H1 (cell line): Measurements from ENCODE around the gene OSBPL2. TPM values are rescaled to one million over a fixed set of nuclear protein-coding genes. Genes with fewer than 3 reads are reported as not detected.

Source experiments
- CTCF ChIA-PET: fragments of 300-600 bp; sonication (Branson Sonifier 250); formaldehyde crosslinking; loops from one replicate; lab custom pipeline; 2021; ENCODE audit not compliant: partially characterized antibody; lab: Charles Lee
- POLR2A ChIA-PET: fragments of 300-600 bp; sonication (Branson Sonifier 250); formaldehyde crosslinking; loops from one replicate; lab custom pipeline; 2021; ENCODE audit warnings: inconsistent platforms; ENCODE audit not compliant: partially characterized antibody; lab: Charles Lee
- DNase-seq, 2 experiments: peaks; one replicate each; pipeline versions ENCODE4 v3.0.0 to v3.0.0-alpha.2; 2010 to 2022; ENCODE audit warnings: low spot score in 2 of 2, low read depth in 1 of 2, mixed read lengths in 1 of 2
- FAIRE-seq: peaks from 2 replicates; lab custom pipeline; 2011; peaks lifted over from hg19 to GRCh38; lab: Jason Lieb, UNC
- H2AFZ ChIP-seq: 2 replicates; pipeline ENCODE4 v1.8.1; 2012; ENCODE audit warnings: low read length, inconsistent platforms
- H2AK5ac ChIP-seq: 2 replicates; pipeline ENCODE4 v1.6.1; 2013; ENCODE audit warnings: low read depth, low read length
- H2BK120ac ChIP-seq: replicated peaks from 2 replicates; pipeline ENCODE3; 2013; ENCODE audit warnings: low read depth, low read length, inconsistent platforms
- H2BK12ac ChIP-seq: 2 replicates; pipeline ENCODE4 v1.6.1; 2013; ENCODE audit warnings: low read depth, low read length
- H2BK15ac ChIP-seq: 2 replicates; pipeline ENCODE4 v1.6.1; 2013; ENCODE audit warnings: low read length
- H2BK20ac ChIP-seq: 2 replicates; pipeline ENCODE4 v1.6.1; 2013; ENCODE audit warnings: low read length
- H2BK5ac ChIP-seq: 2 replicates; pipeline ENCODE4 v1.6.1; 2013; ENCODE audit warnings: low read depth, low read length
- H3K14ac ChIP-seq: 2 replicates; pipeline ENCODE4 v1.6.1; 2013; ENCODE audit warnings: inconsistent platforms; ENCODE audit not compliant: insufficient read length
- H3K18ac ChIP-seq: 2 replicates; pipeline ENCODE4 v1.6.1; 2013; ENCODE audit warnings: low read length; ENCODE audit errors: extremely low read depth
- H3K23ac ChIP-seq: 2 replicates; pipeline ENCODE4 v1.6.1; 2013; ENCODE audit warnings: inconsistent platforms; ENCODE audit not compliant: insufficient read length
- H3K23me2 ChIP-seq: 2 replicates; pipeline ENCODE4 v1.6.1; 2013; ENCODE audit warnings: low read depth, low read length
- H3K27ac ChIP-seq: 2 replicates; pipeline ENCODE4 v1.6.1; 2011; ENCODE audit warnings: low read depth, low read length, inconsistent platforms
- H3K27me3 ChIP-seq, 4 experiments: replicated peaks in 1 of 4; 1 replicate in 1 of 4; 2 replicates in 3 of 4; pipeline versions ENCODE4 v1.6.1 to v1.8.1; 2011 to 2013; ENCODE audit warnings: low read length in 3 of 4, mild to moderate bottlenecking in 3 of 4, inconsistent platforms in 2 of 4, mixed read lengths in 2 of 4, moderate library complexity in 1 of 4; ENCODE audit not compliant: control insufficient read depth in 3 of 4, insufficient read depth in 3 of 4; ENCODE audit errors: extremely low read depth in 1 of 4
- H3K36me3 ChIP-seq, 4 experiments: 2 replicates each; pipeline versions ENCODE4 v1.6.1 to v1.8.1; 2011 to 2013; ENCODE audit warnings: mild to moderate bottlenecking in 4 of 4, low read length in 3 of 4, moderate library complexity in 2 of 4, control low read depth in 1 of 4, inconsistent platforms in 1 of 4; ENCODE audit not compliant: insufficient read depth in 4 of 4, control insufficient read depth in 2 of 4
- H3K4ac ChIP-seq: replicated peaks from 2 replicates; pipeline ENCODE3; 2013; ENCODE audit warnings: low read length, low read depth, mixed read lengths, inconsistent platforms; ENCODE audit not compliant: insufficient read length
- H3K4me1 ChIP-seq, 4 experiments: replicated peaks in 1 of 4; 1 replicate in 1 of 4; 2 replicates in 3 of 4; pipeline versions ENCODE4 v1.6.1 to v1.8.1; 2011 to 2013; ENCODE audit warnings: low read length in 3 of 4, inconsistent platforms in 2 of 4, mixed read lengths in 1 of 4; ENCODE audit not compliant: insufficient read depth in 4 of 4, control insufficient read depth in 3 of 4
- H3K4me2 ChIP-seq, 2 experiments: 2 replicates each; pipeline versions ENCODE4 v1.6.1 to v1.8.1; 2011 to 2013; ENCODE audit warnings: low read depth in 2 of 2, low read length in 2 of 2, control low read depth in 1 of 2, inconsistent platforms in 1 of 2, mild to moderate bottlenecking in 1 of 2; ENCODE audit not compliant: insufficient read depth in 1 of 2
- H3K4me3 ChIP-seq, 4 experiments: fragments of 200-600, 300-600 bp in 1 of 4; sonication (generic), shearing (Covaris generic), sonication (Bioruptor Twin) in 1 of 4; 2 replicates each; pipeline versions ENCODE4 v1.5.1 to v1.8.1; 2011 to 2016; ENCODE audit warnings: low read length in 4 of 4, low read depth in 3 of 4, control low read depth in 2 of 4, inconsistent platforms in 2 of 4, mild to moderate bottlenecking in 2 of 4, mixed read lengths in 1 of 4, moderate library complexity in 1 of 4; ENCODE audit not compliant: insufficient read depth in 2 of 4; ENCODE audit errors: extremely low read depth in 1 of 4
- H3K56ac ChIP-seq: replicated peaks from 2 replicates; pipeline ENCODE3; 2013; ENCODE audit warnings: low read depth, mild to moderate bottlenecking, mixed read lengths, low read length, inconsistent platforms; ENCODE audit not compliant: insufficient read length
- H3K79me1 ChIP-seq: 2 replicates; pipeline ENCODE4 v1.6.1; 2013; ENCODE audit warnings: low read depth, low read length, control low read depth
- H3K79me2 ChIP-seq, 2 experiments: 2 replicates each; pipeline versions ENCODE4 v1.6.1 to v1.8.1; 2012 to 2013; ENCODE audit warnings: low read length in 2 of 2, mild to moderate bottlenecking in 2 of 2, inconsistent platforms in 1 of 2; ENCODE audit not compliant: insufficient read depth in 2 of 2, control insufficient read depth in 1 of 2
- H3K9ac ChIP-seq, 4 experiments: replicated peaks in 1 of 4; 1 replicate in 1 of 4; 2 replicates in 3 of 4; pipeline versions ENCODE4 v1.6.1 to v1.8.1; 2011 to 2013; ENCODE audit warnings: low read depth in 3 of 4, low read length in 3 of 4, control low read depth in 2 of 4, mild to moderate bottlenecking in 2 of 4, moderate library complexity in 2 of 4, inconsistent platforms in 1 of 4; ENCODE audit errors: extremely low read depth in 1 of 4
- H3K9me3 ChIP-seq, 2 experiments: 2 replicates each; pipeline versions ENCODE4 v1.6.1 to v1.8.1; 2012 to 2013; ENCODE audit warnings: mild to moderate bottlenecking in 2 of 2, moderate library complexity in 2 of 2, control low read depth in 1 of 2, inconsistent platforms in 1 of 2, low read depth in 1 of 2, low read length in 1 of 2, mixed read lengths in 1 of 2; ENCODE audit not compliant: insufficient read depth in 2 of 2
- H4K20me1 ChIP-seq, 2 experiments: replicated peaks in 1 of 2; 2 replicates each; pipeline versions ENCODE3 to v1.8.1; 2011 to 2013; ENCODE audit warnings: inconsistent platforms in 2 of 2, low read length in 2 of 2, mild to moderate bottlenecking in 1 of 2; ENCODE audit not compliant: insufficient read depth in 2 of 2, control insufficient read depth in 1 of 2
- H4K5ac ChIP-seq: 2 replicates; pipeline ENCODE4 v1.6.1; 2013; ENCODE audit warnings: low read length, low read depth, mixed read lengths, inconsistent platforms; ENCODE audit not compliant: insufficient read length
- H4K8ac ChIP-seq: 2 replicates; pipeline ENCODE4 v1.8.0; 2013; ENCODE audit warnings: mild to moderate bottlenecking, moderate library complexity, low read length, inconsistent platforms; ENCODE audit not compliant: insufficient read depth; ENCODE audit errors: extremely low read depth
- H4K91ac ChIP-seq: replicated peaks from 2 replicates; pipeline ENCODE3; 2013; ENCODE audit warnings: low read length, mixed read lengths, inconsistent platforms; ENCODE audit not compliant: insufficient read length
- ATF3 ChIP-seq: IDR thresholded peaks from 2 replicates; pipeline ENCODE4 v1.6.1; 2011; ENCODE audit warnings: low read depth, mild to moderate bottlenecking, low read length; ENCODE audit not compliant: insufficient read depth
- BCL11A ChIP-seq, 2 experiments: IDR thresholded peaks; one replicate each; pipeline ENCODE4 v1.6.1; 2011; ENCODE audit warnings: low read depth in 2 of 2, low read length in 2 of 2, mild to moderate bottlenecking in 2 of 2
- CEBPB ChIP-seq: IDR thresholded peaks from 2 replicates; pipeline ENCODE4 v1.6.1; 2012; ENCODE audit warnings: low read depth, low read length
- JUN ChIP-seq: IDR thresholded peaks from 2 replicates; pipeline ENCODE4 v1.6.1; 2011; ENCODE audit warnings: low read depth, mild to moderate bottlenecking, improper control_type of control experiment, low read length
- KDM1A ChIP-seq: fragments of 200-600, 300-600 bp; sonication (generic); IDR thresholded peaks from 2 replicates; pipeline ENCODE4 v1.7.1; 2016; ENCODE audit warnings: mild to moderate bottlenecking, low read length, borderline replicate concordance
- KDM5A ChIP-seq: fragments of 200-600 bp; IDR thresholded peaks from 2 replicates; pipeline ENCODE4 v1.7.1; 2012; ENCODE audit warnings: mild to moderate bottlenecking, low read length, inconsistent platforms, mixed read lengths
- SIRT6 ChIP-seq: IDR thresholded peaks from one replicate; pipeline ENCODE4 v1.7.1; 2012; ENCODE audit warnings: low read length, inconsistent platforms
- SP4 ChIP-seq: IDR thresholded peaks from 2 replicates; pipeline ENCODE4 v1.6.1; 2012; ENCODE audit warnings: low read length, inconsistent platforms
- SUZ12 ChIP-seq: fragments of 200-600 bp; sonication (generic); IDR thresholded peaks from 2 replicates; pipeline ENCODE4 v1.6.1; 2012; ENCODE audit warnings: mild to moderate bottlenecking, inconsistent platforms, low read length, moderate library complexity, mixed read lengths
- TBP ChIP-seq: IDR thresholded peaks from 2 replicates; pipeline ENCODE4 v1.6.1; 2011; ENCODE audit warnings: low read depth, low read length, improper control_type of control experiment
- WGBS, 2 experiments: shearing (Covaris generic) in 1 of 2; methylation state at CpG; one replicate each; pipeline versions ENCODE4 v1.1.6 to v1.1.7; 2013 to 2015; ENCODE audit warnings: low lambda C conversion rate in 2 of 2, mixed read lengths in 2 of 2, inconsistent platforms in 1 of 2, low coverage in 1 of 2, missing lambda C conversion rate in 1 of 2; ENCODE audit not compliant: insufficient replicate concordance in 2 of 2, insufficient coverage in 1 of 2, insufficient read length in 1 of 2; ENCODE audit errors: extremely low coverage in 1 of 2, missing lambda C conversion rate in 1 of 2; 5-methylcytosine and 5-hydroxymethylcytosine counted together
- polyA plus RNA-seq, 7 experiments: library from polyadenylated mRNA; depleted of rRNA in 3 of 7; stranded (reverse) in 5 of 7; unstranded in 2 of 7; fragments of >200 nt in 5 of 7; fragments of 200-250 nt in 2 of 7; gene quantifications; 1 replicate in 5 of 7; 2 replicates in 1 of 7; 4 replicates in 1 of 7; pipeline versions ENCODE4 v1.2.1 to v1.2.3, GENCODE V29; 2011 to 2013; ENCODE audit warnings: missing spikeins in 2 of 7, mixed read lengths in 2 of 7
- total RNA-seq: library from RNA; stranded (reverse); fragmentation: NEBNext Ultra II Directional; extraction: Animal tissue kit (Norgen Biotek cat#: 25700); gene quantifications from 2 replicates; pipeline ENCODE4 v1.2.1, GENCODE V29; 2021

The OSBPL2 gene
- total and polyA plus RNA-seq, 2 of the 8 experiments (the other 6 are each of a cell fraction or from before 2014, with no cell fraction given): 11.7 to 42.4 TPM

GRCh38 chr20:62241506-62241905, 3.2 kb downstream of the OSBPL2 start:
- Histone ChIP-seq H3K4me3 (no peak overlapping the region), H3K9me3 (no peaks in the 10 kb centered on the region), H3K4ac (no peak overlapping the region), H3K4me2 (no peak overlapping the region), H2BK20ac (no peak overlapping the region), H3K36me3 (peaks cover 0 to 2% (median 0%) of the 10 kb centered on the region in 4 experiments; a peak in 1 of 8 replicates), H3K4me1 (peaks cover 0 to 6% (median 4%) of the 10 kb centered on the region in 4 experiments; a peak in 5 of 7 replicates), H3K79me2 (peaks cover 6 to 69% of the 10 kb centered on the region in 2 experiments), H2BK15ac (no peak overlapping the region), H3K9ac (no peak overlapping the region), H3K23ac (no peak overlapping the region), H3K18ac (no peak overlapping the region), H2BK12ac (no peak overlapping the region), H4K20me1 (peaks cover 10 to 34% of the 10 kb centered on the region in 2 experiments), H4K91ac (no peak overlapping the region), H3K27ac (no peak overlapping the region), H2AFZ (no peak overlapping the region), H3K56ac (no peak overlapping the region), H2BK5ac (no peak overlapping the region), H4K8ac (no peak overlapping the region), H3K79me1 (peaks cover 22% of the 10 kb centered on the region), H2BK120ac (no peak overlapping the region), H4K5ac (no peak overlapping the region), H3K23me2 (peaks cover 2% of the 10 kb centered on the region; the same call in 1 of the 2 replicates), H3K14ac (no peak overlapping the region), H2AK5ac (no peak overlapping the region), H3K27me3 (no peaks in the 10 kb centered on the region)
- CTCF ChIA-PET: interaction anchor here (0.6 to 1.3 kb wide), 3 partner anchors 60 to 1466 kb away, joined by 3 read pairs; partner anchors contain the start of genes ARFRP1 and ZGPAT
- DNase-seq: no peak
- 95% methylated on average over 10 of the region's 10 CpGs; no CpG with 5 or more reads in 1 of the 2 experiments for WGBS, 2 experiments
- TF ChIP-seq BCL11A (IDR thresholded peaks at IDR 0.05; ENCODE audit: low read depth in 2 of 2, low read length in 2 of 2): no peak
- no peak for TF ChIP-seq CEBPB
- no peak for TF ChIP-seq JUN
- no peak for TF ChIP-seq SUZ12
- no peak for TF ChIP-seq SP4
- TF ChIP-seq KDM5A: no peak
- no peak for TF ChIP-seq KDM1A
- TF ChIP-seq SIRT6: no peak
- no peak for TF ChIP-seq TBP
- TF ChIP-seq ATF3: no peak
- FAIRE-seq: no peak
- POLR2A ChIA-PET: interaction anchor here (1.0 kb wide), 1 partner anchor 20 kb away, joined by 3 read pairs; no protein-coding TSS in a partner anchor
